ENCODE data around the gene LRAT. TPM values are rescaled to one million over a fixed set of nuclear protein-coding genes. Genes with fewer than 3 reads are reported as not detected.

The LRAT gene
- total and polyA plus RNA-seq, 10 of the 15 experiments (the other 5 are each of a cell fraction or from before 2014, with no cell fraction given), result 0.07 to 0.08 TPM; not detected in 8

GRCh38 chr4:154741131-154741665 lies 2.6 kb upstream of the LRAT start (continued):
- TF ChIP-seq ZNF592 (IDR thresholded peaks at IDR 0.05) (no peak), BACH1 (IDR thresholded peaks at IDR 0.05; ENCODE audit: borderline replicate concordance) (no peak), E2F8 (IDR thresholded peaks at IDR 0.05; ENCODE audit: low read depth, partially characterized antibody) (no peak)

Data from GM12878 (cell line).